Measurements from ENCODE around the gene SAT2. TPM values are rescaled to one million over a fixed set of nuclear protein-coding genes. Genes with fewer than 3 reads are reported as not detected.
A peak's percentile ranks its signal among the peaks of the same experiment; 100 is the strongest.

SAT2 gene
- total and polyA plus RNA-seq, 2 of the 13 experiments (the other 11 are each of a cell fraction or from before 2014, with no cell fraction given) = 37.6 to 93.7 TPM

DNA sequence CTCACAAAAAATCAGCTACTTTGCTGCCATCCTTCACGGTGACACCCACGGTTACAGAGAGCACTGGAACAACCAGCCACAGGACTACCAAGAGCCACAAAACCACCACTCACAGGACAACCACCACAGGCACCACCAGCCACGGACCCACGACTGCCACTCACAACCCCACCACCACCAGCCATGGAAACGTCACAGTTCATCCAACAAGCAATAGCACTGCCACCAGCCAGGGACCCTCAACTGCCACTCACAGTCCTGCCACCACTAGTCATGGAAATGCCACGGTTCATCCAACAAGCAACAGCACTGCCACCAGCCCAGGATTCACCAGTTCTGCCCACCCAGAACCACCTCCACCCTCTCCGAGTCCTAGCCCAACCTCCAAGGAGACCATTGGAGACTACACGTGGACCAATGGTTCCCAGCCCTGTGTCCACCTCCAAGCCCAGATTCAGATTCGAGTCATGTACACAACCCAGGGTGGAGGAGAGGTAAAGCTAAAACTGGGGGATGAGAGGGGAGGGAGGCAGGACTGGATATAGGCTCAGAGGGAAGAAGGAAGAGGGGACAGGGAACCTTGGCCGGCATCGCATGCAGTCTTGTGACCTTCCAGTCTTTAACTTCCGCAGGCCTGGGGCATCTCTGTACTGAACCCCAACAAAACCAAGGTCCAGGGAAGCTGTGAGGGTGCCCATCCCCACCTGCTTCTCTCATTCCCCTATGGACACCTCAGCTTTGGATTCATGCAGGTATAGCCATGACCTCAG is 47.6 kb downstream of the SAT2 start (continued):
- TF ChIP-seq HDAC6 (IDR thresholded peaks at IDR 0.05; ENCODE audit: low read depth, low read length) (no peak), RFXAP (CRISPR knock-in tag; IDR thresholded peaks at IDR 0.05; ENCODE audit: borderline replicate concordance) (no peak)

DNA sequence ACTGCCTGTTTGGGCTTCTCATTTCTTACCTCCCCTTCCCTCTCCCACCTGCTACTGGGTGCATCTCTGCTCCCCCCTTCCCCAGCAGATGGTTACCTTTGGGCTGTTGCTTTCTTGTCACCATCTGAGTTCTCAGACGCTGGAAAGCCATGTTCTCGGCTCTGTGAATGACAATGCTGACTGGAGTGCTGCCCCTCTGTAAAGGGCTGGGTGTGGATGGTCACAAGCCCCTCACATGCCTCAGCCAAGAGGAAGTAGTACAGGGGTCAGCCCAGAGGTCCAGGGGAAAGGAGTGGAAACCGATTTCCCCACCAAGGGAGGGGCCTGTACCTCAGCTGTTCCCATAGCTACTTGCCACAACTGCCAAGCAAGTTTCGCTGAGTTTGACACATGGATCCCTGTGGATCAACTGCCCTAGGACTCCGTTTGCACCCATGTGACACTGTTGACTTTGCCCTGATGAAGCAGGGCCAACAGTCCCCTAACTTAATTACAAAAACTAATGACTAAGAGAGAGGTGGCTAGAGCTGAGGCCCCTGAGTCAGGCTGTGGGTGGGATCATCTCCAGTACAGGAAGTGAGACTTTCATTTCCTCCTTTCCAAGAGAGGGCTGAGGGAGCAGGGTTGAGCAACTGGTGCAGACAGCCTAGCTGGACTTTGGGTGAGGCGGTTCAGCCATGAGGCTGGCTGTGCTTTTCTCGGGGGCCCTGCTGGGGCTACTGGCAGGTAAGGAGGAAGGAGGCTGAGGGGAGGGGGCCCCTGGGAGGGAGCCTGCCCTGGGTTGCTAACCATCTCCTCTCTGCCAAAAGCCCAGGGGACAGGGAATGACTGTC is 48.4 kb downstream of the SAT2 start, which contains the start of gene CD68:
Gene CD68, plus strand, starts transcription at position 638 of the 833 bp plus-strand sequence. Its CDS starts 40 bp downstream, at position 678.
- DNase-seq (ENCODE audit: low spot score) (peak; percentile 93), ATAC-seq (peak; percentile 74), FAIRE-seq (peak; percentile 83)
- intact Hi-C loops (cut with micrococcal nuclease; ENCODE audit: unreplicated experiment) (no loop called here), in situ Hi-C loops (cut with HindIII; ENCODE audit: extremely low pct_ligation_motif_present, low pct_unique_long_range_greater_than_20kb) (loop anchor here (10.0 kb wide), 1 partner anchor 266 kb away; no protein-coding TSS in a partner anchor)
- no TSS peak for BruUV-seq (replicated peaks)
- H2AFZ ChIP-seq (ENCODE audit: low read length) = no peak within 1 kb of the TSS
- peaks cover 12 to 47% of the 10 kb centered on the region in 2 experiments for H3K36me3 ChIP-seq (replicated peaks in 1 of 2; ENCODE audit: control insufficient read depth in 1 of 2, insufficient read depth in 2 of 2, low read length in 2 of 2)
- no peaks in the 10 kb centered on the region; a peak in 1 of 5 replicates for H3K27me3 ChIP-seq (ENCODE audit: control insufficient read depth in 1 of 2, insufficient read depth in 2 of 2, low read length in 2 of 2)
- H4K20me1 ChIP-seq (ENCODE audit: insufficient read depth, low read length) = peaks cover 51% of the 10 kb centered on the region
- H3K4me3 ChIP-seq (replicated peaks in 1 of 3; ENCODE audit: insufficient read depth in 1 of 3, low read depth in 2 of 3, low read length in 3 of 3) = peak within 1 kb of the TSS in 2 of 3 experiments; percentile 17 to 58; a peak in 4 of 6 replicates
- no peaks in the 10 kb centered on the region for H3K9me3 ChIP-seq (ENCODE audit: low read length)
- H3K79me2 ChIP-seq (ENCODE audit: insufficient read depth, low read length) = peaks cover 41% of the 10 kb centered on the region
- H3K4me2 ChIP-seq (ENCODE audit: low read depth, low read length) = peak within 1 kb of the TSS; percentile 72
- peaks cover 85% of the 10 kb centered on the region for H3K4me1 ChIP-seq (ENCODE audit: insufficient read depth, low read length)
- peak within 1 kb of the TSS; percentile 75 for H3K9ac ChIP-seq (ENCODE audit: insufficient read depth, low read depth, low read length)
- POLR2A ChIA-PET = interaction anchor here (0.7 to 3.6 kb wide), 21 partner anchors 8 to 544 kb away, joined by 3 to 37 read pairs (median 4); partner anchors contain the start of genes CHRNB1, FXR2, POLR2A and SAT2
- 2% methylated on average over 5 of the region's 7 CpGs for WGBS (ENCODE audit: low lambda C conversion rate)
- CTCF ChIA-PET (ENCODE audit: low intra/inter-chr PET ratio, low total read pairs) = no interaction called here
- H3K27ac ChIP-seq (ENCODE audit: extremely low read length, insufficient read depth, low read length) = peak within 1 kb of the TSS; percentile 88
- TF ChIP-seq PRDM15 (CRISPR knock-in tag; IDR thresholded peaks at IDR 0.05) = peak; percentile 20; the same call in 1 of the 2 replicates
- peak; percentile 71 for TF ChIP-seq HNRNPH1 (optimal IDR thresholded peaks at IDR 0.05; ENCODE audit: low read depth, low read length)
- TF ChIP-seq HNF4A (CRISPR knock-in tag; IDR thresholded peaks at IDR 0.05) = peak; percentile 73
- TF ChIP-seq ZNF160 (CRISPR knock-in tag; IDR thresholded peaks at IDR 0.05) = peak; percentile 83; the same call in 1 of the 2 replicates
- 0 out of 2 replicates have a peak, but pooled peaks have one; percentile 43 for TF ChIP-seq GFI1 (CRISPR knock-in tag; IDR thresholded peaks at IDR 0.05; ENCODE audit: borderline replicate concordance)
- 0 out of 2 replicates have a peak, but pooled peaks have one; percentile 47 for TF ChIP-seq FOXP1 (IDR thresholded peaks at IDR 0.05)
- TF ChIP-seq FOXP1 (CRISPR knock-in tag; IDR thresholded peaks at IDR 0.05) = peak; percentile 29
- 0 out of 2 replicates have a peak, but pooled peaks have one; percentile 69 for TF ChIP-seq ZNF296 (CRISPR knock-in tag; conservative IDR thresholded peaks at IDR 0.05)
- peak; percentile 75 for TF ChIP-seq CBX1 (IDR thresholded peaks at IDR 0.05; ENCODE audit: low read depth)
- TF ChIP-seq MATR3 (CRISPR knock-in tag; IDR thresholded peaks at IDR 0.05) = no peak
- peak; percentile 88 for TF ChIP-seq ZNF605 (CRISPR knock-in tag; IDR thresholded peaks at IDR 0.05)
- TF ChIP-seq HES4 (CRISPR knock-in tag; IDR thresholded peaks at IDR 0.05; ENCODE audit: borderline replicate concordance) = 0 out of 2 replicates have a peak, but pooled peaks have one; percentile 38
- TF ChIP-seq ZNF230 (CRISPR knock-in tag; IDR thresholded peaks at IDR 0.05) = no peak
- TF ChIP-seq ZNF441 (CRISPR knock-in tag; IDR thresholded peaks at IDR 0.05; ENCODE audit: borderline replicate concordance) = 0 out of 2 replicates have a peak, but pooled peaks have one; percentile 41
- peak; percentile 72 for TF ChIP-seq HOXA3 (CRISPR knock-in tag; IDR thresholded peaks at IDR 0.05)
- peak; percentile 97; the same call in 1 of the 2 replicates for TF ChIP-seq NCOA5 (CRISPR knock-in tag; IDR thresholded peaks at IDR 0.05)
- peak; percentile 43; the same call in 1 of the 2 replicates for TF ChIP-seq POGZ (CRISPR knock-in tag; IDR thresholded peaks at IDR 0.05)

All from HepG2 (cell line).